ENCODE data around the gene CDH11.

CDH11 gene

DNA sequence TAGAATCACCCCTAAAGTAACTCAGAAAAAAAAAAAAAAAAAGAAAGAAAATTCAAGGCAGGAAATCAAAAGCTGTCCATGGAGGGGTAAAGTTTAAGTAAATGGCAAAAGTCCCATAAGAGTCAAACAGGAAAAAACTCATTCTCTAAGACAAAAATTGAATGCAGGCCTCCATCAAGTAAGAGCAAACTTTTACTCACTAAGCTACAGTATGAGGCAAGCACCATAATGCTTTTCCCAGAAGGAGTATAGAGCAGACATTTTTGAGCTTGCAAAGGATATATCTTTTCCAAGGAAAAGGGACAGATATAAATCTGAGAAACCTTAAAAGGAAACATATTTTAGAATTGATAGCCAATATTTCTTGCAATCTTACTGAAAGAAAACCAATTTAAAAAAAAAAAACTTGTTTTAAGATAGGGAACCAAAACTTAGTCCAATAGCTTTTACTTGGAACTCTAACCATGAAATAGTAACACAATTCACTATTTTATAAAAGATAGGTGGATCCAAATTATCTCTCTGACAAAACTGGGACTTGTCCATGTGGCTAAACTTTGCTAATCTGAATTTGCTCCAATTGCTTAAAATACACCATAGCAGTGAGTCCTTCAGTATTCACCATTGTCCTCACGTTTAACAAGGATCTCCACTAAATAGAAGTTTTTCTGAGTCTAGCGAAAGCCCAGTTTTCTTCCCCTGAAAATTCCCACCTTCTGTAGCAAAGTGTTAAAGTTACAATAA is 99.8 kb downstream of the CDH11 start:
- DNase-seq, result no peak

DNA sequence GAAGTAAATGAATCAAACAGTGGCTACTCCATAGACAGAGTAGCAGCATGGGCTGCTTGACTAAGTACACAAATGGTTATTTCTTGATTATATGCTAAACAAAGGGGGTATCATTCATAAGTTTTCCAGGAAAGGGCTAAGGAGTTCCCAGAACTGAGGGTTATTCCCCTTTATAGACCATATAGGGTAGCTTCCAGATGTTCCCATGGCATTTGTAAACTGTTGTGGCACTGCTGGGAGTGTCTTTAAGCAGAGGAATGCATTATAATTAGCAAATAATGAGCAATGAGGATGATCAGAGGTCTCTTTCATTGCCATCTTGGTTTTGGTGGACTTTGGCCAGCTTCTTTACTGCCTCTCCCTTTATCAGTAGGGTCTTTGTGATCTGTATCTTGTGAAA is 105.1 kb downstream of the CDH11 start:
- DNase-seq, result no peak

DNA sequence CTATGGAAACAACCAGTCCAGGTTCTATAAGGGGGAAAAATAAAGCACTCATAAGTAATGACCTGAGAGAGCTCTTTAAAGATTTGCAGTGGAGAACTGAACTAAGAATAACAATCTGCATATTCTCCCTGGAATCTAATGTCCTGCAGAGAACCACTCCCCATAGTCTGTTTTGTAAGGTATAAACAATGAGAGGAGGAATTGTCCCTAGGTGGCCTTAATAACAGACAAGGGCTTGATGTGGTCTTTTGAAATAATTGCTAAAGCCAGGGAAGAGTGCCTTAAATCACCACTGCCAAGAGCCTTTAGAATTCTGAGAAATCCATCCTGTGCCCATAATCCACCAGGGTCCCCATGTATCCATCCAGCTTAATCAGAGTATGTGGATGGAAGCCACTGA is 106.3 kb downstream of the CDH11 start:
- DNase-seq, result no peak

DNA sequence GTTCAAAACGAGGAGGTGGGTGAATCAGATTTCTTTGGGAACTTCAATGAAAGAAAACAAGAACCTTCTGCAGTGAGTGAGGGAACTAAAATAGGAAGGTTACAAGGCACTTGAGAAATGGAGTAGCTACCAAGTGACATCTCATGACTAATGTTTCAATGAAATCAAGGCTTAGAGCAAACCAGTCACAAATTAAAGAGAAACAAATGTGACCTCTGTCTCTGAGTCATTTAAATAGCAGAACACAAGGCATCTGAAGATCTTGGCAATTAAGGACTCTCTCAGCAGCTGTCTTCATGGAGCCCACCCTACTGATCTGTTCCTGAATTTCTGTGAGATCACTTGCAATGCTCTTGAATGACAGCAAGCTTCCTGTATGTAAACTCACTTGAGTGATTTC is 109.5 kb downstream of the CDH11 start:
- peak; percentile 81 for DNase-seq

DNA sequence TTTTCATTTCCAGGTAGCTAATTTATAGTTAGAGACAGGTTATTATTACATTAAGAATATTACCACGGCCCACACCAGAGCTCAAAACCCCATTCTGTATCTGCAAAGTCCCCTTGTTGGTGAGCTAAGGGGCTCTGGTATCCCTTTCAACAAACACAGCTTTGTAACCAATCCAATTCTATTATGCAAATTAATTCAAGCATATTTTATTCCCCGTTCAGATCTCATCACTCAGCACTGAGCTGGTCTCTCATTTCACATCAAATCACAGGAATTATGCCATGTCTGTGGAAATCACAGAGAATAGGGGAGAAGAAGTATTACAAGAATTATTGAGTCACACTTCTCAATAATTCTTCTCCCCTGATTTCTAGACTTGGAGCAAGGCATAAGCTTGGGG is 111.7 kb downstream of the CDH11 start:
- peak; percentile 18 for DNase-seq

DNA sequence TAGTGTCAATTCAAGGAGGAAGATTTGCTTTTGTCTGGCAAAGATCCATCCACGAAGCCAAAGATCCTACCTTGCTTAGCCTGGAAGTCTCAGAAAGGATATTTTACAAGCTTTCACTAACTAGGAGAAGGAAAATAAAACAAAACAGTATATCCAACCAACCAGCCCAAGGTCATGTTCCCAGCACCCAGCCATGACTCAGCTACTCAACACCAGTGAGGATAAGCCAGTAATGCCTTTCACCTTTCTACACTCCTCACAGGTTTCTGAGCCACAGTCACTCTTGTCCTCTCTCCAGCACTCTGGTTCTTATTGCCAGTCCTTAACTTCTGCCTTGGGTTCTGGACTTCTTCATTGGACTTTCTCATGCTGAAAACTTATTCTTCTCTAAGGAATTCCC is 116.2 kb downstream of the CDH11 start:
- DNase-seq, result no peak

DNA sequence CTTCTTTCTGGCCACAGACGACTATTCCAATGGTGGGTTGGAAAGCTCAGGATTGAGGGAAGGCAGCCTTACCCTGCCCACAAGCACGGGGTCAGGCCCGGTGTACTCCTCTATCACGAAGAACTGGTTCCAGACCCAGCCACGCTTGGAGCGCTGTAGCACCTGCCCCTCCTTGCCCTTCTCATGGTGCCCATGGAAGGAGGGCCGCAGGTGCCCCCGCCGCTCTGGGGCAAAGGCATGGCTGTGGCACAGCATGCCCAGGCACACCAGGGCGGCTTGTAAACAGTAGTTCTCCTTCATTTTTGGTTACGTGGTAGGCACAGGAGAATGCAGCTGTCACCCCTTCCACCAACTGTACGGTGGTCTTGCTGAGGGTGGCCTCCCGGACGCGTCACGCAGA is 117.3 kb downstream of the CDH11 start:
- no peak for DNase-seq

DNA sequence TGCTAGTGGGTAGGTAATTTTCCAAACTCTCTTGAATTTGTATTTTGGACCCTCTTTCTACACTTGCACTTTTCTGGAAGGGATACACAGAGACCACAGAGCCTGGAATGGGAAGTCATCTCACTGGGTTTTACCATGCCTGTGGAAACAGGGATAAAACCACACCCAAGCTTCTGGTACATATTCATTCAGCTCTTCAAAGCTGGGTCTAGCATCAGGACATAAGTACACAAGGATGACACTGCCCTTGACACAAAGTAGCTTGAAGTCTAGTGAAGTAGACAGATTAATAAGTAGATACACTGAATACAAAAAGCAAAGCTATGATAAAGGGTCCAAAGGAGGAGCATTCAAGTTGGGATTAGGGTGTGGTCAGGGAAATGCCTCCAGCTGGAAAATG is 118.2 kb downstream of the CDH11 start:
- DNase-seq, result no peak

DNA sequence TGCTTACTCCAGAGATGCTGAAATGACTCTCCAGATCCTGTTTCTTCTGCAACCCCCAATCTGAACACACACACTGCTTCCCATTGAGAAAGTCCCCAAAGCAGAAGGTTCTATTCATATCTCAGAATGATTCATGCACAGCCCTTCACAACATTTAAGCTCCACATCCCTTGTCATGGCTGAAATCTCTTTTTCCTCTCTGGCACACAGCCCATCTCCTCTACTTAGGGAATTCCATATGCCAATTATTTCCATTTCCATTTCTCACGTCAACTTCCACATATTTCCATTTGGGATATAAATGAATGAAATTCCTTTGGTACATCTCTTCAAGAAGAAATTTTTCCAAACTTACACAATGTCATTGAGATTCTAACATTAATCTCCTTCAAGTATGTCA is 119.6 kb downstream of the CDH11 start:
- DNase-seq, result peak; percentile 97

DNA sequence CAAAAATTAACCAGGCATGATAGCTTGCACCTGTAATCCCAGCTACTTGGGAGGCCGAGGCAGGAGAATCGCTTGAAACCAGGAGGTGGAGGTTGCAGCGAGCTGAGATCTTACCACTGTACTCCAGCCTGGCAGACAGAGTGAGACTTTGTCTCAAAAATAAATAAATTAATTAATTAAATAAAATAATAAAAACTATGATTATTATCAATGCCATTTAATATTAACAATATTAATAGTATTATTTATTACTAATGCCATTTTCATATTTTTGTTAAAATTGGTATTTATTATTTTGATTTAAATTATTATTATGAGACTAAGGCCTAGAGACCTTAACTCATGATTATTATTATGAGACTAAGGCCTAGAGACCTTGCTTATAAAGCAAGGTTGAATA is 121.2 kb downstream of the CDH11 start:
- DNase-seq, result no peak

DNA sequence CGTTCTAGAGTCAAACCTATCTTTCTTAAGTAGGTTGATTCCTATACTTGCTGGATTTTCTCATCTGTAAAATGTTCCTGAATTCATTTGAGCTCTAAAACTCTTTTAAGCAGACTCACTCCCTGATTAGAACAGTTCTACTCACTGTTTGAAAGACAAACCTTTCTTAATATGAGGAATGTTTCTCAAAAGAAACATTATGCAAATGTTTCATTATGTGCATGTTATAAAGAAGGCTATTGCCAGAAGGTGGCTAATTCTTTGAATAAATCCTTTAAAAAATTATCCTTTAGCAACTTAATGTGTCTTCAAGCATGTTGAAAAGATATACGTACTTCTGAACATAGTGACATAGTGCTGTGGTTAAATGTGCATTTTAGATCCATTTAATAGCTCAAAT is 124.1 kb downstream of the CDH11 start:
- DNase-seq, result no peak

DNA sequence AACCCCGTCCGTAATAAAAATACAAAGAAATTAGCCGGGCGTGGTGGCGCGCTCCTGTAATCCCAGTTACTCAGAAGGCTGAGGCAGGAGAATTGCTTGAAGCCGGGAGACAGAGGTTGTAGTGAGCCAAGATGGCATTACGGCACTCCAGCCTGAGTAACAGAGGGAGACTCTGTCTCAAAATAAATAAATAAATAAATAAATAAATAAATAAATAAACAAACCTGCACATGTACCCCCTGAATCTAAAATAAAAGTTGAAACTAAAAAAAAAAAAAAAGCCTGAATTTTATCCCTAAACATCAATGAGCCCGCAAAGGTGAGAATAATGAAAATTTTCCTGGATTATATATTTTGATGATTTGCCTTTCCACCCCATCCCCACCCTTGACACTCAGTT is 124.7 kb downstream of the CDH11 start:
- DNase-seq, result no peak

DNA sequence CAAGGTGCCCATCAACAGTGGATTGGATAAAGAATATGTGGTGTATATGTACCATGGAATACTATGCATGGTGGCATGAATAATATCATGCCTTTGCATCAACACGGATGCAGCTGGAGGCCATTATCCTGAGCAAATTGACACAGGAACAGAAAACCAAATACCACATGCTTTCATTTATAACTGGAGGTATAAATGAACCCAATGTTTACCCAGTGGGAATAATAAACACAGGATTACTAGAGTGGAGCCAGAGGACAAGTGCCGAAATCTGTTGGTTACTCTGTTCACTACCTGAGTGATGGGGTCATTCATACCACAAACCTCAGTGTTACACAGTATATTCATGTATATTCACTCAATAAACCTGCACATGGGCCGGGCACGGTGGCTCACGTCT is 125.2 kb downstream of the CDH11 start:
- DNase-seq, result no peak

DNA sequence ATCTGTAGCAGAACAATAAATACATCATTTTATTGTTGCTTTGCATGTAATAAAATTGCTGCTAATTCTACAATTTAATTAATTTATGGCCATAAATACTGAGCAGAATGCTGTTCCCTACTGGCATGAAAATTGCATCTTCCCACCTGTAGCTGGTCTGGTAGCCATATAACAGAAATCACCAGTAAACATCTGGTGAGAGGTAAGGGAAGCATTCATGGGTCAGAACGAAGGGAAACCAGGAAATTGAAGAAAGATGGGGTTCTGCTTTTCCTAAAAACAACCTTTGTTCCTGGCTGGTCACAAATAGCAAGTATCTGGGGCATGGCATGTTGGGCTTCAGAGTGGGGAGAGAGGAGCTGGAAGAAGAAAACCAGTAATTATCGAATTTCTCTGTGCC is 128.4 kb downstream of the CDH11 start:
- DNase-seq, result no peak

DNA sequence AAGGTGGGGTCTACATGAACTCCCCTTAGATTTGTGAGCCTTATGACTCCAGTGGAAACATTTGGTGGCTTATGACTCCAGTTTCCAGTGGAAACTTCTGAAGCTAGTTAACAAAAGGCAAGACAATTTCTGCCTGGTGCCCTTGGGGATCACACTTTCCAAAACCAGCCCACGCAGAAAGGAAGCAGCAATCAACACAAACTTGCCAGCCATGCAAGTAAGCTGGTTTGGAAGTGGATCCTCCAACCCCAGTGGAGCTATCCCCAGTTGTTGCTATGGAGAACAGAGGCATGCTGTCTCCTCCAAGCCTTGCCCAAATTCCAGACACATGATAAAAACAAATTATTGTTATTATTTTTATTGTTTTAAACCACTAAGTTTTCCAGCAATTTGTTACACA is 130.9 kb downstream of the CDH11 start:
- no peak for DNase-seq

DNA sequence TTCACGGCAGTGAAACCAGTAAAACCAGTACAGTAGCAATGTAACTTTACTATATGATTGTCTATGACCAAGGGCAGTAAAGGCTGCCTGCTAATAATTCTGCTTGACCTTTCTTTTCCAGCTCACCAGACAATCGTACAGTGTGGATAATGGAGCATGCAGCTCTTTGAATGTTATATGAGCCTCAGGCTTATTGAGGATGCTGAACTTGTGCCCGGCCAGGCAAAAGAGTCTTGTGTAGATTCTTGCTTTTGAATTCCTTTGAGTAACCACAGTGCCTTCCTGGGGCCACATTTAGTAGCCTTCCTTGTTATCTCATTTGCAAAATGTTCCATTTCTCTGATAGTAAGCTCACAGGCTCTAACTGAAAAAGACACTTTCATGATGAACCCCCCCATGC is 131.8 kb downstream of the CDH11 start:
- no peak for DNase-seq

DNA sequence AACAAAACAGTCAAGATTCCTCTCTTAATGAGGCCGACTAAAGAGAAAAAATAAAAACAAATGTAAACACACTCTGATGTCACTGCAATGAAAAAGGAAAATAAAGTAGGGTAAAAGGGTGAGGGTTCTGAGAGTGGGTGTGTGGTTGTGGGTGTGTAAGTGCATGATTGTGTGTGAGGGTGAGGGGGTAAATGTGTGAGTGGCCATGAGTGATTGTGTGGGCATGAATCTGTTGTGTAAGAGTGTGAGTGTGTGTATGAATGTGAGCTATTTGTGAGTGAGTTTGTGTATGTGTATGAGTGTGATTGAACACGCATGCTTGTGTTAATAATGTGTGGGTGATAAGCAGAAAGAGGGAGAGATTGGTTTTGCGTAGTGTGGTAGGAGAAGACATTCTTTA is 132.8 kb downstream of the CDH11 start:
- no peak for DNase-seq

DNA sequence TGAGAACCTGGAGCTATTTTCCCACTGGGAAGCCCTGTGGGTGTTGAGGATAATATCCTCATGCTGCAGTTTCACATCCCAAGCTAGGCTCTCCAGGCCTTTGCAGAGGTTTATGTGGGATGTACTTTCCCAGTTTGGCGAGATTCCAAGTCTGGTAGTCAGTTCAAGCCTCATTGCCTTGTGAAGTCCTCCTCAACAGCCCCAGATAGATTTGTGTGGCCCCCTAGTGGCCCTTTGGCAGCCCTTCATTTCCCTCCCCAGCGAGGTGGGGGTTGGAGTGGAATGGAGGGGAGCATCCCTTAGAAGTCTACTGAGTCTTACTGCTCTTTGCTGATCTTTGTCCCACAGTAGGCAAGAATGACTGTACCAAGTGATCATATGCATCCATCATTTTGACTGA is 137.9 kb downstream of the CDH11 start:
- peak; percentile 89 for DNase-seq

DNA sequence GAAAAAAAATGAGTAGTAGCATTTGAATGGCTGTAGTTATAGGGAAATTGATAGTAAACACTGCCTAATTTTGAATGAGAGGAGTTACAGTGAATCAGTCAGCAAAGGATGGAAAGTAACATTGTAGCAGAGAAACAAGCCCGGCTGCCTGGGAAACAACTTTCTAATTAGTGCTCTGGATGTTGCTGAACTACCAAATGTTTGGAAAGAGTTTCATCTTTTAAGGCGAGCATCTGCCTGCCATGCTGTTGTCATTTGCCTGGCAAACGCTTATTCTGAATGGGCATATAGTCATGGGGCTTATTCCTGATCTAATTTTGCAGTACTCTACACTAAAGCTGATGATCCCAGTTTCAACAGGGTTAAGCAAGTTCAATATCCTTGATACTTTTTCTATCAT is 138.6 kb downstream of the CDH11 start:
- DNase-seq, result no peak

DNA sequence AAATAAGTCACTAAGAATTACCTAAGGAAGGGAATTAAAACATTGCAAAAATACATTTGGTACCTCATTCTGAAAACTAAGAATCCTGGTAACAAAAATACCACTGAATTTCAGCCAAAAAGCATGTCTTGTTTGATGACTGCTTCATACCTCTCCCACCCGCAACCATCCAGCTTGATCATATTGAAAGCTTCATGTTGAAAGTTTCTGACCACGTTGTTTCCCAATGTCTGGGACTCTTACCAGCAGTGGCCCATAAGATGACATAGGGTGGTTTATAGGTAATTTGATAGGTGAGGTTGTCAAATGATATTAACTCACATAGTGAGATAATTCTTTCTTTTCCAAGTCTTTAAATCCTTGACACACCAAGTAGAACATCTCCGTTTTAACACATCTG is 139.3 kb downstream of the CDH11 start:
- peak; percentile 59 for DNase-seq

DNA sequence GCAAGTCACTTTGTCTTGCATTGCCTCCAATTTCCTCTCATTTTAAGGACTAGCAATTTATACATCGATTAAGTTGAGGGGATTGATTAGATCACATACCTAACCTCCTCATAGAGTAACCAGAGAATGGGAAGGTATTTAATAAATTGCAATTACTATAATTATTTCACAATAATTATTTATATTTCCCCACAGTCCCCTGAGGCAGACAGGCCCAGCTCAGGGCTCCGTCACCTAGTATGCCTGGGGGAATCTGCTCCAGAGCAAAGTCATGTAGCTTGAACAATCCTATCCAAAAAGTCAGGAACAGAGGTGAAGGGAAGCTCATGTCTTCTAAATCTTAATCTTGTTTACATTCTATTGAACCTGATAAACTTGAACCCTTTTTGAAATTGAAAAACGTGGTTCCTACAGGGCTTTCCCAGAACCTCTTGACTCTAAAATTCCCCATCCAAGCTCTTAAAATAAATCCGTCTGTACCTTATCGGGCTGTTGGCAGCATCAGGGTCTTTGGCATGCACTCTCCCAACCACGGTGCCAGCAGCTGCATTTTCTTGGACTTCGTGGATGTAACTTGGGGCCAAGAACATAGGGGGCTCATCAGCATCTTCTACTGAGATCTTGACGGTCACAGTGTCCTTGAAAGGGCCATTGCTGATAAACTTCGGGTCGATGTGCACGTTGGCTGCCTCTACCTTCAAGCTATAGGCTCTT is 140.1 kb downstream of the CDH11 start:
- DNase-seq, result no peak

DNA sequence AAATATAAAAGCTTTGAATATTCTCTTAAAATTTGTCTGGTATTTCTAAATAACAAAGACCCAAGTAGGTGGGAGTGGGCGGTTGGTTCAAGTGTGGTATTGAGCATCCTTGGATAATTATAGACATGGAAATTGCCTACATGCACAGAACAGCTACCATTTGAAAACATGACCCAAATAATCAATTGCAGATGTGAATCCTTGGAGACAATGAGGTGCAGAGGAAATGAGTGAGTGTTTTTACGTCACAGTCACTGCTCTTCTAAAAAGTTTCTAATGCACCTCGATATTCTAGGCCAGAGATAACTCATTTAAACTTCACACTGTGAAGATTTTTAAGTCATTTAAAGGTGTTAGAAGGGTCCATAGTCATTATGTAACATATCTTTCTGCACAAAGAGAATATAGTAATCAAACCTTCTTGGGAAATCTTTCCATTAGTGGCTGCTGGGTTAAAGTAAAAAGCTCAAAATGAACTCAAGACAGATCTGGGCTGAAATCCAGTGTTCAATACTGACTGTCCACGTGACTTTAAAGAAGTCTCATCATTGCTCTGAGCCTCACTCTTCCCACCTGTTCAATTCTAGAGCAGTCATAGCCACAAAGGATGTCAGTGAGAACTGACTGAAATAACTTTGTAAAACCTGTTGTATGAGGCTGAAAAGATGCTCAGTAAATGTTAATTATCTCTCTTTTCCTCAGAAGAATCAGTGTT is 144.5 kb downstream of the CDH11 start:
- DNase-seq, result peak; percentile 59

DNA sequence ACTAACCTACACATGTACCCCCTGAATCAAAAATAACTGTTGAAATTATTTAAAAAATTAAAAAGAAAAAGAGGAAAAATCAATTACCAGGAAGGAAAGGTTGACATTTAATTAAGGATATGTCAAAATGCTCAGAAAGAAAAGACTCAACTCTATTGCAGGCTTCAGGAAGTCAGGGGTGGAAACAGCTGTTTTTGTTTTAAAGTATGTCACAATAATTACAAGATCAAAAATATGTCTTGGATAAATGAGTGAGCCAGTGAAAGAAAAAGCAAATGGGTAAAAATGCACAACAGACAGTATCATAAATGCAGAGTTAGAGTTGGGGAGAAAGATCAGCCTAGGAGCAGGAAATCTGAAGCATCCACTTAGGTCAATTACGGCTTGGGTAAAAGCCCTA is 146.0 kb downstream of the CDH11 start:
- no peak for DNase-seq

DNA sequence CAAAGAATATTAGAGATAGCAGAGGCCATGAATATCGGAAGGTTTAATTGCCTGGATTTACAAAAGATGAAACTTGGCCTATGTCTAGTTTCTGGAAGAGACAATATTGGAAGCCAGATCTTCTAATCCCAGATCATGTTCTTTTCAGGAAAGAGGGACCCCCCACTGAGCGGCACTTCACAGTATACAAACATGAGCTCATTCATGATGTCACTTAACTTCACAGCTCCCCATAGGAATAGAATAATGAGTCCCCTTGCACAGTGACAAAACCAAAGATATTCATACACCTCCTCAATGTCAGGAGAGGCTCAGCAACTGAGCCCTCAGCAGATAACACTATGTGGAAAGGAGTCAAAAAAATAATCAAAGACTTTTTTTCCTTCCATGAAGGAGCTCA is 147.5 kb downstream of the CDH11 start:
- peak; percentile 31 for DNase-seq

Measured in fibroblast of skin of right biceps (primary cell).